GM12878 (cell line): ENCODE data around the gene AP5B1. TPM values are rescaled to one million over a fixed set of nuclear protein-coding genes. Genes with fewer than 3 reads are reported as not detected.

Source experiments
- ATAC-seq: fragments of 200-7000 bp; cut with Tn5 transposase; 3 replicates; pipeline ENCODE4 v1.9.1; 2020; ENCODE audit warnings: mild to moderate bottlenecking, moderate library complexity
- BruUV-seq: library from RNA; stranded (reverse); fragments of 400-500 nt; replicated peaks from 2 replicates; lab custom pipeline; 2021; lab: Mats Ljungman, UMichigan
- CTCF ChIA-PET: fragments of 300-600 bp; sonication (Branson Sonifier 250); formaldehyde crosslinking; extraction: SDS; loops from one replicate; lab custom pipeline; 2021; ENCODE audit warnings: inconsistent platforms; lab: Yijun Ruan, JAX
- POLR2A ChIA-PET: fragments of 350-600 bp; formaldehyde crosslinking; extraction: SDS; loops from one replicate; lab custom pipeline; 2021; ENCODE audit warnings: inconsistent platforms; lab: Charles Lee
- RAD21 ChIA-PET: fragments of 300-600 bp; sonication (Branson Sonifier 250); formaldehyde crosslinking; loops from one replicate; lab custom pipeline; 2023; ENCODE audit warnings: antibody characterized with exemption; ENCODE audit not compliant: unreplicated experiment; lab: Charles Lee
- SMC1A ChIA-PET: fragments of 300-600 bp; sonication (Branson Sonifier 250); formaldehyde crosslinking; loops from one replicate; lab custom pipeline; 2023; ENCODE audit not compliant: unreplicated experiment, uncharacterized antibody; lab: Charles Lee
- DNase-seq: peaks from one replicate; pipeline ENCODE4 v3.0.0-alpha.2; 2011; ENCODE audit warnings: low read depth, low spot score
- FAIRE-seq: peaks from 3 replicates; lab custom pipeline; 2011; peaks lifted over from hg19 to GRCh38; lab: Jason Lieb, UNC
- H2AFZ ChIP-seq: 2 replicates; pipeline ENCODE4 v1.6.0; 2011; ENCODE audit warnings: low read depth, low read length, control low read depth; ENCODE audit not compliant: control insufficient read depth
- H3K27ac ChIP-seq: 2 replicates; pipeline ENCODE4 v1.5.1; 2011; ENCODE audit warnings: control low read depth; ENCODE audit not compliant: control insufficient read depth, insufficient read depth
- H3K27me3 ChIP-seq, 2 experiments: replicated peaks in 1 of 2; 2 replicates each; pipeline versions ENCODE4 v1.6.0 to v1.6.1; 2011; ENCODE audit warnings: low read length in 1 of 2; ENCODE audit not compliant: control insufficient read depth in 2 of 2, insufficient read depth in 2 of 2
- H3K36me3 ChIP-seq, 2 experiments: 2 replicates each; pipeline ENCODE4 v1.5.1; 2011; ENCODE audit warnings: low read length in 1 of 2; ENCODE audit not compliant: control insufficient read depth in 2 of 2, insufficient read depth in 2 of 2
- H3K4me1 ChIP-seq: 2 replicates; pipeline ENCODE4 v1.6.1; 2011; ENCODE audit warnings: mild to moderate bottlenecking, low read length, moderate library complexity, mixed read lengths; ENCODE audit not compliant: control insufficient read depth, insufficient read depth
- H3K4me2 ChIP-seq: 2 replicates; pipeline ENCODE4 v1.6.0; 2011; ENCODE audit warnings: control low read depth; ENCODE audit not compliant: control insufficient read depth, insufficient read depth
- H3K4me3 ChIP-seq: fragments of 200-600 bp; sonication (generic); 2 replicates; pipeline ENCODE4 v1.5.1; 2016
- H3K79me2 ChIP-seq: 2 replicates; pipeline ENCODE4 v1.6.0; 2011; ENCODE audit warnings: low read length; ENCODE audit not compliant: control insufficient read depth, insufficient read depth
- H3K9ac ChIP-seq: 2 replicates; pipeline ENCODE4 v1.8.0; 2011; ENCODE audit warnings: low read length, control low read depth, mixed read lengths; ENCODE audit not compliant: control insufficient read depth, insufficient read depth
- H3K9me3 ChIP-seq: replicated peaks from 3 replicates; pipeline ENCODE4 v1.5.1; 2011; ENCODE audit warnings: mild to moderate bottlenecking, low read length; ENCODE audit not compliant: control insufficient read depth, insufficient read depth
- H4K20me1 ChIP-seq: 2 replicates; pipeline ENCODE4 v1.6.0; 2011; ENCODE audit not compliant: control insufficient read depth, insufficient read depth
- ATF7 ChIP-seq: fragments of 450-650 bp; IDR thresholded peaks from 2 replicates; pipeline ENCODE4 v1.6.1; 2016; ENCODE audit warnings: low read depth, mild to moderate bottlenecking
- HDAC2 ChIP-seq: fragments of 200-600 bp; sonication (generic); IDR thresholded peaks from 2 replicates; pipeline ENCODE4 v1.6.1; 2017
- NR2C2 ChIP-seq: IDR thresholded peaks from 2 replicates; pipeline ENCODE4 v1.6.1; 2011; ENCODE audit warnings: borderline replicate concordance, low read depth; ENCODE audit not compliant: control insufficient read depth, insufficient read length
- SP1 ChIP-seq: IDR thresholded peaks from one replicate; pipeline ENCODE4 v1.6.1; 2011; ENCODE audit warnings: low read depth, low read length
- ZNF217 ChIP-seq: fragments of 450-650 bp; IDR thresholded peaks from 2 replicates; pipeline ENCODE4 v1.6.1; 2017; ENCODE audit warnings: antibody characterized with exemption, mild to moderate bottlenecking
- WGBS: methylation state at CpG from one replicate; pipeline ENCODE4 v1.1.6; 2016; ENCODE audit warnings: low lambda C conversion rate; ENCODE audit not compliant: insufficient replicate concordance, insufficient coverage; ENCODE audit errors: missing lambda C conversion rate; 5-methylcytosine and 5-hydroxymethylcytosine counted together
- in situ Hi-C: fragments of 300-500 bp; cut with MboI; formaldehyde crosslinking; loops from 9 replicates; pipeline ENCODE4 v1.14.3; 2018; ENCODE audit warnings: mixed read lengths
- intact Hi-C: fragments of 100-400 bp; cut with micrococcal nuclease; formaldehyde crosslinking; loops from one replicate; pipeline ENCODE4 v1.14.2; 2022; ENCODE audit not compliant: unreplicated experiment
- polyA plus RNA-seq, 11 experiments: library from polyadenylated mRNA; depleted of rRNA in 4 of 11; unstranded in 6 of 11; stranded (reverse) in 5 of 11; fragments of >200 nt; fragmentation: Nextera tagmentation in 4 of 11; fragmentation: Illumina TruSeq in 1 of 11; extraction: Ambion mirVana in 4 of 11; extraction: Trizol in 1 of 11; gene quantifications; 1 replicate in 1 of 11; 2 replicates in 10 of 11; pipeline versions ENCODE4 v1.2.1 to v1.2.3, GENCODE V29; 2011 to 2016; ENCODE audit warnings: inconsistent platforms in 2 of 11, missing spikeins in 2 of 11, low read depth in 1 of 11
- total RNA-seq, 4 experiments: library from RNA; depleted of rRNA in 3 of 4; stranded (reverse); fragments of >200 nt in 3 of 4; fragmentation: Illumina TruSeq in 1 of 4; extraction: Trizol in 1 of 4; gene quantifications; 2 replicates each; pipeline versions ENCODE4 v1.2.1 to v1.2.3, GENCODE V29; 2013 to 2021
- TF ChIP-seq, protein P1 (sequence below): fragments of 150-350 bp; IDR thresholded peaks from 2 replicates; pipeline ENCODE4 v1.6.1; 2016; ENCODE audit warnings: low read depth, low read length
- TF ChIP-seq, protein P2 (sequence below): fragments of 450-650 bp; IDR thresholded peaks from 2 replicates; pipeline ENCODE4 v1.6.1; 2017; ENCODE audit warnings: low read depth, mild to moderate bottlenecking, moderate library complexity
- TF ChIP-seq, protein P3 (sequence below): fragments of 450-650 bp; IDR thresholded peaks from 2 replicates; pipeline ENCODE4 v1.6.1; 2017; ENCODE audit warnings: antibody characterized with exemption, mild to moderate bottlenecking, moderate library complexity
- TF ChIP-seq, protein P4 (sequence below): fragments of 450-650 bp; formaldehyde crosslinking; IDR thresholded peaks from 2 replicates; pipeline ENCODE4 v1.4.0; 2020; ENCODE audit warnings: mild to moderate bottlenecking, moderate library complexity

The AP5B1 gene
- total and polyA plus RNA-seq, 10 of the 15 experiments (the other 5 are each of a cell fraction or from before 2014, with no cell fraction given) = 0.47 to 13.1 (median 4.8) TPM

DNA sequence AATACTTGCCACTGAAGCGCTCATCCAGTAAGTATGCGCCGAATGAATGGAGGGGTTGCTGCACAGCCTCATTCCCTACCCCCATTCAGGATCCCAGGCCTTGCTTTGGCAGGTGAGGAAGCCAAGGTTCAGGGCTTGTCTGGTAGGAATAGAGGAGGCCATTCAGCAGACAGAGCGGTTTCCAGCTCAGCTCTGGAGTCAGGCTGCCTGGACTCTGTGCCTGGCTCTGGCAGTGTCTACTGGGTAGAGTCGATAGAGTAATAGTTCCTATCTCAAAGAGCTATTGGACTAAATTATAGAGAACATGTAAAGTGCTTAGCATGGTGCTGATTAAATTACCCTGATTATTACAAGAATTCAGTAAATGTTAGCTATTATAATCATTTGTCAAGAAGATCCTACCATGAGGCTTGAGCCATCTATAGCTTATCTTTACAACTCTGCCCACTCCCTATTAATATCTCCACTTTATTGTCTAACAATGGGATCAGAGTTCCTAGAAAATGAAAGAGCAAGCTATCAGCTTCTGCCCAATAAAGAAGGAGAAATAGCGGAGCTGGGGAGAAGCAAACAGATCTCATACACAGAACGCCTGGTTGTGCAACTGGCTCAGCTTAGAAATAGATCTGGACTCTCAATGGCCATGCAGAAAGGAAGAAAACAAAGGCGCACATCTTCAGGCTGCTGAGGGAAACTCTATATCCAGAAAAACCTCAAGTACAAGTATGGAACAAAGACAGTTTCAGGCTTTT is 46.4 kb upstream of the AP5B1 start:
- TF ChIP-seq HDAC2 (no peak), ATF7 (no peak), NR2C2 (no peak), ZNF217 (no peak), SP1 (no peak)
- TF ChIP-seq, protein P1, sequence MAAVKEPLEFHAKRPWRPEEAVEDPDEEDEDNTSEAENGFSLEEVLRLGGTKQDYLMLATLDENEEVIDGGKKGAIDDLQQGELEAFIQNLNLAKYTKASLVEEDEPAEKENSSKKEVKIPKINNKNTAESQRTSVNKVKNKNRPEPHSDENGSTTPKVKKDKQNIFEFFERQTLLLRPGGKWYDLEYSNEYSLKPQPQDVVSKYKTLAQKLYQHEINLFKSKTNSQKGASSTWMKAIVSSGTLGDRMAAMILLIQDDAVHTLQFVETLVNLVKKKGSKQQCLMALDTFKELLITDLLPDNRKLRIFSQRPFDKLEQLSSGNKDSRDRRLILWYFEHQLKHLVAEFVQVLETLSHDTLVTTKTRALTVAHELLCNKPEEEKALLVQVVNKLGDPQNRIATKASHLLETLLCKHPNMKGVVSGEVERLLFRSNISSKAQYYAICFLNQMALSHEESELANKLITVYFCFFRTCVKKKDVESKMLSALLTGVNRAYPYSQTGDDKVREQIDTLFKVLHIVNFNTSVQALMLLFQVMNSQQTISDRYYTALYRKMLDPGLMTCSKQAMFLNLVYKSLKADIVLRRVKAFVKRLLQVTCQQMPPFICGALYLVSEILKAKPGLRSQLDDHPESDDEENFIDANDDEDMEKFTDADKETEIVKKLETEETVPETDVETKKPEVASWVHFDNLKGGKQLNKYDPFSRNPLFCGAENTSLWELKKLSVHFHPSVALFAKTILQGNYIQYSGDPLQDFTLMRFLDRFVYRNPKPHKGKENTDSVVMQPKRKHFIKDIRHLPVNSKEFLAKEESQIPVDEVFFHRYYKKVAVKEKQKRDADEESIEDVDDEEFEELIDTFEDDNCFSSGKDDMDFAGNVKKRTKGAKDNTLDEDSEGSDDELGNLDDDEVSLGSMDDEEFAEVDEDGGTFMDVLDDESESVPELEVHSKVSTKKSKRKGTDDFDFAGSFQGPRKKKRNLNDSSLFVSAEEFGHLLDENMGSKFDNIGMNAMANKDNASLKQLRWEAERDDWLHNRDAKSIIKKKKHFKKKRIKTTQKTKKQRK = no peak
- TF ChIP-seq, protein P2, sequence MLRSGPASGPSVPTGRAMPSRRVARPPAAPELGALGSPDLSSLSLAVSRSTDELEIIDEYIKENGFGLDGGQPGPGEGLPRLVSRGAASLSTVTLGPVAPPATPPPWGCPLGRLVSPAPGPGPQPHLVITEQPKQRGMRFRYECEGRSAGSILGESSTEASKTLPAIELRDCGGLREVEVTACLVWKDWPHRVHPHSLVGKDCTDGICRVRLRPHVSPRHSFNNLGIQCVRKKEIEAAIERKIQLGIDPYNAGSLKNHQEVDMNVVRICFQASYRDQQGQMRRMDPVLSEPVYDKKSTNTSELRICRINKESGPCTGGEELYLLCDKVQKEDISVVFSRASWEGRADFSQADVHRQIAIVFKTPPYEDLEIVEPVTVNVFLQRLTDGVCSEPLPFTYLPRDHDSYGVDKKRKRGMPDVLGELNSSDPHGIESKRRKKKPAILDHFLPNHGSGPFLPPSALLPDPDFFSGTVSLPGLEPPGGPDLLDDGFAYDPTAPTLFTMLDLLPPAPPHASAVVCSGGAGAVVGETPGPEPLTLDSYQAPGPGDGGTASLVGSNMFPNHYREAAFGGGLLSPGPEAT = no peak
- TF ChIP-seq, protein P3, sequence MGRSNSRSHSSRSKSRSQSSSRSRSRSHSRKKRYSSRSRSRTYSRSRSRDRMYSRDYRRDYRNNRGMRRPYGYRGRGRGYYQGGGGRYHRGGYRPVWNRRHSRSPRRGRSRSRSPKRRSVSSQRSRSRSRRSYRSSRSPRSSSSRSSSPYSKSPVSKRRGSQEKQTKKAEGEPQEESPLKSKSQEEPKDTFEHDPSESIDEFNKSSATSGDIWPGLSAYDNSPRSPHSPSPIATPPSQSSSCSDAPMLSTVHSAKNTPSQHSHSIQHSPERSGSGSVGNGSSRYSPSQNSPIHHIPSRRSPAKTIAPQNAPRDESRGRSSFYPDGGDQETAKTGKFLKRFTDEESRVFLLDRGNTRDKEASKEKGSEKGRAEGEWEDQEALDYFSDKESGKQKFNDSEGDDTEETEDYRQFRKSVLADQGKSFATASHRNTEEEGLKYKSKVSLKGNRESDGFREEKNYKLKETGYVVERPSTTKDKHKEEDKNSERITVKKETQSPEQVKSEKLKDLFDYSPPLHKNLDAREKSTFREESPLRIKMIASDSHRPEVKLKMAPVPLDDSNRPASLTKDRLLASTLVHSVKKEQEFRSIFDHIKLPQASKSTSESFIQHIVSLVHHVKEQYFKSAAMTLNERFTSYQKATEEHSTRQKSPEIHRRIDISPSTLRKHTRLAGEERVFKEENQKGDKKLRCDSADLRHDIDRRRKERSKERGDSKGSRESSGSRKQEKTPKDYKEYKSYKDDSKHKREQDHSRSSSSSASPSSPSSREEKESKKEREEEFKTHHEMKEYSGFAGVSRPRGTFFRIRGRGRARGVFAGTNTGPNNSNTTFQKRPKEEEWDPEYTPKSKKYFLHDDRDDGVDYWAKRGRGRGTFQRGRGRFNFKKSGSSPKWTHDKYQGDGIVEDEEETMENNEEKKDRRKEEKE = no peak
- TF ChIP-seq, protein P4, sequence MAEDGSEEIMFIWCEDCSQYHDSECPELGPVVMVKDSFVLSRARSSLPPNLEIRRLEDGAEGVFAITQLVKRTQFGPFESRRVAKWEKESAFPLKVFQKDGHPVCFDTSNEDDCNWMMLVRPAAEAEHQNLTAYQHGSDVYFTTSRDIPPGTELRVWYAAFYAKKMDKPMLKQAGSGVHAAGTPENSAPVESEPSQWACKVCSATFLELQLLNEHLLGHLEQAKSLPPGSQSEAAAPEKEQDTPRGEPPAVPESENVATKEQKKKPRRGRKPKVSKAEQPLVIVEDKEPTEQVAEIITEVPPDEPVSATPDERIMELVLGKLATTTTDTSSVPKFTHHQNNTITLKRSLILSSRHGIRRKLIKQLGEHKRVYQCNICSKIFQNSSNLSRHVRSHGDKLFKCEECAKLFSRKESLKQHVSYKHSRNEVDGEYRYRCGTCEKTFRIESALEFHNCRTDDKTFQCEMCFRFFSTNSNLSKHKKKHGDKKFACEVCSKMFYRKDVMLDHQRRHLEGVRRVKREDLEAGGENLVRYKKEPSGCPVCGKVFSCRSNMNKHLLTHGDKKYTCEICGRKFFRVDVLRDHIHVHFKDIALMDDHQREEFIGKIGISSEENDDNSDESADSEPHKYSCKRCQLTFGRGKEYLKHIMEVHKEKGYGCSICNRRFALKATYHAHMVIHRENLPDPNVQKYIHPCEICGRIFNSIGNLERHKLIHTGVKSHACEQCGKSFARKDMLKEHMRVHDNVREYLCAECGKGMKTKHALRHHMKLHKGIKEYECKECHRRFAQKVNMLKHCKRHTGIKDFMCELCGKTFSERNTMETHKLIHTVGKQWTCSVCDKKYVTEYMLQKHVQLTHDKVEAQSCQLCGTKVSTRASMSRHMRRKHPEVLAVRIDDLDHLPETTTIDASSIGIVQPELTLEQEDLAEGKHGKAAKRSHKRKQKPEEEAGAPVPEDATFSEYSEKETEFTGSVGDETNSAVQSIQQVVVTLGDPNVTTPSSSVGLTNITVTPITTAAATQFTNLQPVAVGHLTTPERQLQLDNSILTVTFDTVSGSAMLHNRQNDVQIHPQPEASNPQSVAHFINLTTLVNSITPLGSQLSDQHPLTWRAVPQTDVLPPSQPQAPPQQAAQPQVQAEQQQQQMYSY (CRISPR knock-in tag) = no peak
- H2AFZ ChIP-seq = no peak overlapping the region

More for the DNA sequence above, 46.4 kb upstream of the AP5B1 start:
- H3K9me3 ChIP-seq = no peaks in the 10 kb centered on the region
- no peak overlapping the region for H3K4me3 ChIP-seq
- ChIA-PET RAD21 (interaction anchor here (0.9 kb wide), 1 partner anchor 58 kb away, joined by 4 read pairs; no protein-coding TSS in a partner anchor), SMC1A (interaction anchor here (0.8 to 1.0 kb wide), 2 partner anchors 8 to 121 kb away, joined by 3 read pairs; no protein-coding TSS in a partner anchor), CTCF (interaction anchor here (0.7 to 2.3 kb wide), 10 partner anchors 14 to 195 kb away, joined by 3 to 20 read pairs (median 6); partner anchors contain the start of genes FIBP and KAT5), POLR2A (interaction anchor here (0.5 to 1.6 kb wide), 3 partner anchors 25 to 446 kb away, joined by 3 to 7 read pairs (median 5); no protein-coding TSS in a partner anchor)
- H3K27me3 ChIP-seq = 0 out of 4 replicates have a peak, but pooled peaks cover 0 to 3% of the 10 kb centered on the region in 2 experiments
- no peaks in the 10 kb centered on the region for H3K36me3 ChIP-seq
- no peaks in the 10 kb centered on the region for H3K4me1 ChIP-seq
- no TSS peak for BruUV-seq
- FAIRE-seq (no peak), ATAC-seq (no peak), DNase-seq (no peak)
- intact Hi-C loops (no loop called here), in situ Hi-C loops (no loop called here)
- 71% methylated on average over 8 of the region's 8 CpGs for WGBS
- no peaks in the 10 kb centered on the region for H3K79me2 ChIP-seq
- no peak overlapping the region for H3K27ac ChIP-seq
- no peaks in the 10 kb centered on the region for H4K20me1 ChIP-seq
- H3K4me2 ChIP-seq = no peak overlapping the region
- no peak overlapping the region for H3K9ac ChIP-seq
